ENCODE measurements around the gene FOS.

Gene FOS

GRCh38 chr14:75318353-75318752 is 39.7 kb downstream of the FOS start:
- DNase-seq (ENCODE audit: low spot score), result no peak

GRCh38 chr14:75319021-75319420 is 40.4 kb downstream of the FOS start:
- DNase-seq (ENCODE audit: low spot score), result no peak

- DNase-seq (ENCODE audit: low spot score), result no peak
Observed at GRCh38 chr14:75320196-75320595, 41.6 kb downstream of the FOS start.

GRCh38 chr14:75322746-75323145 is 44.1 kb downstream of the FOS start:
- no peak for DNase-seq (ENCODE audit: low spot score)

GRCh38 chr14:75323571-75323970 is 44.9 kb downstream of the FOS start:
- peak; percentile 50 for DNase-seq (ENCODE audit: low spot score)

- DNase-seq (ENCODE audit: low spot score), result no peak
Observed at GRCh38 chr14:75328558-75329155, 50.0 kb downstream of the FOS start.

GRCh38 chr14:75329369-75329768 is 50.7 kb downstream of the FOS start:
- no peak for DNase-seq (ENCODE audit: low spot score)

- no peak for DNase-seq (ENCODE audit: low spot score)
Observed at GRCh38 chr14:75331471-75331870, 52.8 kb downstream of the FOS start.

All from kidney tubule cell (primary cell).